NCI-H2196 (cell line): Measurements from ENCODE around the gene SYCP2L.

Experiments used
- DNase-seq: peaks from one replicate; lab custom pipeline; 2025; ENCODE audit not compliant: unreplicated experiment; lab: John Stamatoyannopoulos, UW

The SYCP2L gene

DNA sequence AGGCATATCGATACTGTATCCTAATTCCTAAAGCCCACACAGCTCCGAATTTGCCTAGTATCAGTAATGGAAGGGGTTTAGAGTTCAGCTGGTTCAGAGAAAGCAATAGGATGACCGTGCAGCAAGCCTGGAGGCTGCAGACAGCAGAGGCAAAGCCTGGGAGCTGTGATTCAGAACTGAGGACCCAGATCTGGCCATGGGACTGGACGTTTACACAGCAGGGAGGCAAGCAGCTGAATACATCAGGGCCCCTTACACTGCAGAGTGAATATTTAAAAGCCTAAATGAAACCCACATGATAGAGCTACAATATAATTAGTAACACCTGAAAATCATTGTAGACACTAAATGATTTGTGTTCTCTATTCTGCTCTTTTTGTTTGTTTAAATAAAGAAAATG is 119.2 kb downstream of the SYCP2L start:
- no peak for DNase-seq

DNA sequence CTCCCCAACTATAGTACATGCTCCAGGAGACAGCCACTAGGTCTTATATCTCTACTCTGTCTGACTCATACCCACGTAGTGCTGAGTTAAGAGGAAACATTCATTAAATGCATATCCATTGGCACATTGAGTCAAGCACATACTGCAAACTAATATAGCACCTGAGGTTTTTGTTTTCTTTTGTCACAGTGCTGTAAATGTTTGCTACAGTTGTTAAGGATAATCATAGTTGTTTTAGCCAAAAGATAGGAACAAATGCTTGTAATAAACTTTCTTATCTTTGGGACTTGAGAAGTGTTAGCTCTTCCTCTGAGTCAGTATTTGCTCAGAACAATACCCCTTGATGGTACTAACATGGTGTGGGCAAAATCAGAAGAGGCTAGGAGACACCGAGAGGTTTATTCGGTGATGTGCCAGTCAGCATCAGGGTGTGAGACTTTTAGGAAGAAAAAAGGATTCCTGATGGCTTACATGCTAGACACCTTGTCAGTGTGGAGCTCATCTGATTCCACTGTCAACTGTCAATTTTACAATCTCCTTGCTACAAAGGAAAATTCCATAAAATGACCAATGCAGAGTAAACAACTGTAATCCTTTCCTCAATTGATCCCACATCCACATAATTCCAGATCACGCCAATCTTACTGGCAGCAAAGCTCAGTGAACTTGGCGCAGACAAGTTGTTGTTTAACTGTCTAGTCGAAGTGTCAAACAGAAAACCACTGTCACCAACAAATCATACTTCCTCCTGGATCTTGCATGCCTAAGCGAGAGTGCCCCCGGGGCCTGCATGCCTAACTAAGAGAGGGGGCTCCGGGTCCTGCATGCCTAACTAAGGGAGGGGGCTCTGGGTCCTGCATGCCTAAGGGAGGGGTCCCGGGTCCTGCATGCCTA is 121.1 kb downstream of the SYCP2L start:
- DNase-seq, result no peak

DNA sequence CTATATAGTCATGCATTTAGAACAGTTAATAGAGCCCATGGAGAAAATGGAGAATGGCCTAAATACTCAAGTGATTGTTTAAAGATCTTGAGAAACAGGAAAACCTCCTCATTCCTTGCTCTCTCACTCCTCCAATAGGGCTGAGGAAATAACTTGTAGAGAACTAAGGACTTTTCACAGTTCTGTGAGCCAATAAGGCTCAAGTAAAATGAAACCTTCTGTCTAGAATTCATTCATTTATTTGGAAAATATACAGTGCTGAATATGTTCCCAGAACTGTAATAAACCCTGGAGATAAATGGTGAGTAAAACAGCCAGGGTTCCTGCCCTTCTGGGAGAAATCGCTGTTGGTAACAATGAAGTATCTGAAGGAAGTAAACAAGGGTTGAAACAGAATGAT is 122.0 kb downstream of the SYCP2L start:
- no peak for DNase-seq

DNA sequence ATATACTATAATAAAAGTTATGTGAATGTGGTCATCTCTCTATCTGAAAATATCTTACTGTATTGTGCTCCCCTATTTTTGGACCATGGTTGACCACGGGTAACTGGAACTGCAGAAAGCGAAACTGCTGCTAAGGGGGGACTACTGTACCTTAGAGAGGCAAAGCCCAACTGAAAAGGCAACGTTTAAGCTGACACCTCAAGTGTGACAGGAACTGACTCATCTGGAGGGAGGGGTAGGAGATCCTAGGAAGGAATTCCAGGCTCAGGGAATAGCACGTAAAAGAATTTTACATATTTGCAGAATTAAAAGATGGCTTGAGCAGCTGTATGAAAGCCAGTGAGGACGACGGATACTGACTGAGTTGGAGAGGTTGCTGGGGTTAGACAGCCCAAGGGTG is 122.5 kb downstream of the SYCP2L start:
- no peak for DNase-seq

DNA sequence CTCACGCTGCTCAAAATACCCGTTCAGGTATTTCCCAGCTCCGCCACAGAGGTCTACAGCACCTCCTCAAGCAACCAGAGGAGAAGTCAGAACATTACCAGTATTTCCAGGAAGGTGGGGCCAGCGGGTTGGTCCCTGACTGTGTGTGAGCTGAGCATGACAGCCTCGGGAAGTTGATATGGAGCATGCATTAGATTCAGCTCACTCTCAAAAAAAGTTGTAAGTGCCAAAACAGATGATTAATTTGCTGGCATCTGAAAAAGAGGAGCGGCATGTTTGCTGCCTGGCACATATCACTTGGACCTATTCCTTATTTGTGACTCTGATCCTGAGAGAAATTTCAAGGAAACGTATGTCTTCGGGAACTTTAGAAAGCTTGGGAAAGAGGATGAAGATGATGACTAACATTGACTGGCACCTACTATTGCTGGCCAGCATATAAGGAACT is 125.0 kb downstream of the SYCP2L start:
- no peak for DNase-seq

DNA sequence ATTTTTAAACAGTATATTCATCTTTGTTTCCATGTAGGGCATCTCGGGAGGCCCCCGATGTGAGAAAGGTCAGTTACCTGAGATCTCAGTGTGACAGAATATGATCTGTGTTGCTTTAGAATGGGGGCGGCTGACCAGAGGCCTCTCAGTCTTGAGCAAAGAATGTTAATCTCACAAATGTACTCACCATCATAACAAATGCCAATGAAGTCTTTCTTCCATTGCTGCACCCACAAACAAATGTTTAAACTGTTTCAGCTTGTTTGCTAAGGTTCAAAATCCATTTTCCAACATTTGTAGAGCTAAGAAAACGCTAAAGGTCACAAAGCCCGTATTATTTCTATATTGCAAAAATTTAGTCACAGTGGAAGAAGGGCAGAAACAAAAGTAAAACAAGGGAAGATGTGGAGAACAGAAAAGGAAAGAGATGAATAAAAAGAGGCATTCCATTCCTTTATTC is 125.5 kb downstream of the SYCP2L start:
- DNase-seq, result no peak

DNA sequence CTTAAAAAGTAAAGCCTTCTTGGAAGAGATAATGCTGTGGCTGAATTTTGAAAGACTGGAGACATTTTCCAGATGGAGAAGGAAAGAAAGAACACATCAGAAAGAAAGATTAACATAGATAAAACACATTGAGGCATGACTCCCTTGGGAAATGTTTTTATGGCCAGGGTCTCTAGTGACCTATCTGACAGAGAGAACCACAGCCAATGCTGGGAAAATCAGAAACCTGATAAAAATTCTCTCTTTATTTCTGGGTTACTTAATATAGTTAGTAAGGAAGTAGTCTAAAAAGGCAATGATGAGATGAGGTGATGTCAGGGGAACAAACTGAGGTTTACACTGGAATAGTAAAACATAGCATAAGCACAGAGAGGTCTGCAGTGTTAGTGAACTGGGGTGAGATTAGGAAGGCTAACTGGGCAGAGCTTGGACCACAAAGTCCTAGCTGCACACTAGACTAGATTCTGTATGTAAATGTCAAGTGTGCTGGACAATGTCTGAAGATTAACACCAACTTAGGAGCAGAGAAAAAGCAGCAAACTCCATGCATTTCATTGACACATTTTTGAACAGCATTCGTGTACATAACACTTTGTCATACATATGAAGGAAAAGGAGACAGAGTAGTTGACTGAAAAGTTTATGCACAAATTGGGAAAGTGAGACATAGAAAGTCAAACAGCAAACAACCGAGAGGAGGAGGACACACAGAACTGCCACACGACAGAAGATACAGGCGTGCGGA is 126.3 kb downstream of the SYCP2L start:
- no peak for DNase-seq

DNA sequence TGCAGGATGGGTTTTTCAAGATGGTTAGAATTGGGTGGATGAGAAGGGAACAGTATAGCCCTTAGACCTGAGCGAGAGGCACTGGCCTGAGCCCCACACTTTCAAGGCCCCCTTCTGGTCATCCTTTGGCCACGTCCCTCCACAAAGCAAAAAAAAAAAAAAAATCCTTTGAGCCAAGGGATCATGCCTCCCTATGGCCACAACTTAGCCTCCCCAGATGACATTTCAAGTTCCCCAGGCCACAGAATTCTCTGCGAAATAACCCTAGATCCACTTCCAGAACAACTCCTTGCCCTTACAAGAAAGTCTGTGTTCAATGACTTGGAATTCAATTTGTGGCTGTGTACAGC is 126.8 kb downstream of the SYCP2L start:
- DNase-seq, result no peak

DNA sequence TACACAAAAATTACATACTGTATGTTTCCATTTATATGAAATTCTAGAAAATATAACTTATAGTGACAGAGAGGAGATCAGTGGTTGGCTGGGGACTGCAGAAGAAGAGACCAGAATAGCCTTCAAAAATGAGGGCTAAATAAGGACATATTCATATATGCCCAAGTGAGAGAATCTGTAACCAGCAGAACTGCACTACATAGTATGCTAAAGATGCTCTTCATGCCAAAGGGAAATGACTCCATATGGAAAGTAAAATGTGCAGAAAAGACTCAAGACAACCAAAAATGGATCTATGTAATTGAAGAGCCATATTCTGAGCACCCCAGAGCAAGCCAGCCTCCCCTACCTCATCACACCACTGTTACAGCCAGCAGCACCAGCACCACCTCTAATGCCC is 128.2 kb downstream of the SYCP2L start:
- no peak for DNase-seq

DNA sequence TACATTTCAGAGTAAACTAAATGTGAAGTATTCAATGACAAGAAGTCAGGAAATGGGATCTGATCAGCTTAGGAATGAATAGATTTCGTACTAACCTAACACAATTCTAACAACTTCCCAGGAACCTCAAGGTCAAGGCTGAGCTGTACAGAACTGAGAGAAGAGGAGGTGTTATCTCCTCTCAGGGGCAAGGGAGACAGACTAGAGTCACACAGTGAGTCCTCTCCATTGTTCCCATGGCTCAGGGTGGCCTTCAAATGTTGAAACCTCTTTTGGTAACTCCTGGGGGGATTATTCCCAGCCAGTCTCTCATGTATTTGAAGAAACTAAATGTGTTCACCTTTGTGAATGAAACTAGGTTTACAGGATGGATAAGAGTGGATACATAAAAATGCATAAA is 129.6 kb downstream of the SYCP2L start:
- DNase-seq, result no peak

DNA sequence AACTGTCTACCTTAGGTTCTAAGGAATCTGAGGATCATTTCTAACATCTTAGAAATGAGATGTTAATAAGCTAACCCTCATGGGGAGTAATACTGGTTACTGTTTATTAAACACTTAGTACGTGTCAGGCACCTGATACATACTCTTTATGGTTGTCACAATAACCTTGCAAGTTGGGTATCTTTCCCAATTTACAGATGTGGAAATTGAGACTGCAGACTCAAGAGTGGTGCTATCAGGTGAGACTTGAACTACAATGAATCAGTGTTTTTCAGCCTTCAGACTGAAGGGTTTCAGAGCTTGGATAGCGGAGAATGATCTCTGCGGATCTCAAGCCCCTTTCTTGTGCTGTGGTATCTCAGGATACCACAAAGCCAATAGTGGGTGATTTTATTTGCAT is 130.2 kb downstream of the SYCP2L start:
- DNase-seq, result no peak

DNA sequence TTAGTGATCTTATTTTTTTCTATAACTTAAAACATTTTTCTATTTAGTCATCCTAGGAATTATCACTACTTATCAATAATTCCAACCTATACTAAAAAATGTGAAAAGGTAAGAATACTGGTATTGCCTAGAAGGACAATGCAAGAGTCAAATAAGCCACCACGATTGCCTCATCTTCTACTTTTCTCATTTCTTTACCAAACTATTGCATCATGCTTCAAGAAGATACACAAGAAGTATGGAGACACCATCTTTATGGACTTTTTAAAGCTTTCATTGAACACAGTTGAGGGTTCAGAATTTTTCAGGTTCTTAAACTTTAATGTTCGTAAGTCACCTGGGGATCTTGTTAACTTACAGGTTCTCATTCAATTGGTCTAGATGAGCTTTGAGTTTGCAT is 131.4 kb downstream of the SYCP2L start:
- no peak for DNase-seq

DNA sequence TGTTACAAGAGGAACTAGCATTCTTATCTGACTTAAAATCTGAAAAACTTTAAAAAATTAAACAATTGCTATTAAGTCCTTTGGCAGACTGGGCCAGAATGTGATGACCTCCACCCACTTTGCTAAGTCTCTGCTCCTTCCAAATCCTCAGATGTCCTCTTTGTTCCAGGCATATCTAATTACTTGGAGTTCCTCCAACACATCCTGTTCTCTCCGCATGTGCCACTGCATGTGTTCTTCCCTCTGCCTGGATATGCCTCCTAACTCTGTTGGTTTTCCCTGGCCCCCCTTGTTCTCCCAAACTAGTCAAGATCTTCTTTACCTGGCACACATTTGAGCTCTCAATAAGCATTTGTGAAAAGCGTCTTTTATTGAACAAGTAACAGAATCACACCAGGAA is 134.2 kb downstream of the SYCP2L start:
- DNase-seq, result no peak

DNA sequence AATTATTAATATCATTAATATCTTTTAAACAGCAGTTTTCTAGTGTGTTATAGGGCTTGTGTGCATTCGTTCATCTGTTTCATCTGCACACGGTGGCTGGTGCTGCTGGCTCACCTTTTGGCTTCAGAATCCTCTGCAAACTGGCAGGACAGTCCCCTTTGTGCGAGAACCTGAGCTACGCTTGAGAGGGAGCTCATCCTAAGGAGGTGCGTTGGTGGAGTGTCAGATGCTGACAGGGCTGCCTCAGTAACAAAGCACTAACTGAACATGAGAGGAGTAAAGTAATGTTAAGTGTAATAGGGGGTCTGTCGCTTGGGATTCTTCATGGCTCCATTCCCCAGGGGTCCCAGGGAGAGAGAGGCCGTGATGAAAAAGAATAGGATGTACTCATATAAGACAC is 134.9 kb downstream of the SYCP2L start:
- no peak for DNase-seq

DNA sequence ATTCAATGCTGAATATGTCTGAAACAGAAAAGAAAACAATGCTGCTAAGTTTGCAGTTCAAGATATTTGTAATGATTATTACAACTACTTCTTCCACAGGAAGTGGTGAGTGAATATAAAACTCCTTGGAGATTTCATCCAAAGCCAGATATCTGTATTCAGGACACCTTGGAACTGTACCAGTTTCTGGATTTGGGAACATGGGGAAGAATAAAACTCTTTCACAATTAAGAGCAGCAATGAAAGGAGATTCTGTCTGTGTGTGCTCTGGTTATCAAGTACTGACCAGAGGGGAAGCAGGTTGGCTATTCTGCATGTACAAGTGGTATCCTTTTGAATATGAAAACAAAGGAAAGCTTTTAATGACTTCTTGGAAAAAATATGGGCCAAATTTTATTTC is 136.2 kb downstream of the SYCP2L start:
- DNase-seq, result no peak
